ENCODE data around the gene BOLL.
"Not testable (repeated sequence)": the region's sequence is repeated elsewhere in the genome, so short reads cannot be mapped to it uniquely, and the experiment has no call there.

BOLL gene

GRCh38 chr2:197705912-197706838 lies 78.9 kb downstream of the BOLL start:
- H3K4me3 ChIP-seq (ENCODE audit: low read length) = peak overlapping the region; percentile 92
- no peak for TF ChIP-seq ZNF274 (IDR thresholded peaks at IDR 0.05; ENCODE audit: low read depth, low read length)

GRCh38 chr2:197705121-197705911 lies 79.8 kb downstream of the BOLL start, which contains the start of gene MARS2:
MARS2 (plus strand) TSS chr2:197705369; CDS start chr2:197705406, 37 bp downstream.
- TF ChIP-seq ZNF274 (IDR thresholded peaks at IDR 0.05; ENCODE audit: low read depth, low read length) = no peak
- peak within 1 kb of the TSS; percentile 92 for H3K4me3 ChIP-seq (ENCODE audit: low read length)

GRCh38 chr2:197704434-197705120 lies 80.5 kb downstream of the BOLL start:
- peak overlapping the region; percentile 68 for H3K4me3 ChIP-seq (ENCODE audit: low read length)
- TF ChIP-seq ZNF274 (IDR thresholded peaks at IDR 0.05; ENCODE audit: low read depth, low read length) = no peak

GRCh38 chr2:197700960-197701359 lies 84.2 kb downstream of the BOLL start:
- H3K4me3 ChIP-seq (ENCODE audit: low read length) = no peak overlapping the region
- no peak for TF ChIP-seq ZNF274 (IDR thresholded peaks at IDR 0.05; ENCODE audit: low read depth, low read length)

- not testable (repeated sequence) for H3K4me3 ChIP-seq (ENCODE audit: low read length)
These were observed 85.4 kb downstream of the BOLL start for GRCh38 chr2:197699724-197700123.

- not testable (repeated sequence) for H3K4me3 ChIP-seq (ENCODE audit: low read length)
These were observed 88.5 kb downstream of the BOLL start for GRCh38 chr2:197696571-197696970.

GRCh38 chr2:197695971-197696370 lies 89.1 kb downstream of the BOLL start:
- not testable (repeated sequence) for H3K4me3 ChIP-seq (ENCODE audit: low read length)

GRCh38 chr2:197695206-197695605 lies 89.9 kb downstream of the BOLL start:
- H3K4me3 ChIP-seq (ENCODE audit: low read length) = not testable (repeated sequence)

GRCh38 chr2:197677483-197677882 lies 107.6 kb downstream of the BOLL start:
- H3K4me3 ChIP-seq (ENCODE audit: low read length) = no peak overlapping the region
- no peak for TF ChIP-seq ZNF274 (IDR thresholded peaks at IDR 0.05; ENCODE audit: low read depth, low read length)

GRCh38 chr2:197677056-197677455 lies 108.1 kb downstream of the BOLL start:
- no peak for TF ChIP-seq ZNF274 (IDR thresholded peaks at IDR 0.05; ENCODE audit: low read depth, low read length)
- H3K4me3 ChIP-seq (ENCODE audit: low read length) = no peak overlapping the region
